IPS-NIHi7 (cell line): Measurements from ENCODE around the gene SH2B2.
"Not testable (repeated sequence)": the region's sequence is repeated elsewhere in the genome, so short reads cannot be mapped to it uniquely, and the experiment has no call there.

ENCODE experiments used
- DNase-seq: peaks from one replicate; pipeline ENCODE4 v3.0.0; 2012; ENCODE audit warnings: mixed read lengths; ENCODE audit errors: extremely low spot score

SH2B2 gene

DNA sequence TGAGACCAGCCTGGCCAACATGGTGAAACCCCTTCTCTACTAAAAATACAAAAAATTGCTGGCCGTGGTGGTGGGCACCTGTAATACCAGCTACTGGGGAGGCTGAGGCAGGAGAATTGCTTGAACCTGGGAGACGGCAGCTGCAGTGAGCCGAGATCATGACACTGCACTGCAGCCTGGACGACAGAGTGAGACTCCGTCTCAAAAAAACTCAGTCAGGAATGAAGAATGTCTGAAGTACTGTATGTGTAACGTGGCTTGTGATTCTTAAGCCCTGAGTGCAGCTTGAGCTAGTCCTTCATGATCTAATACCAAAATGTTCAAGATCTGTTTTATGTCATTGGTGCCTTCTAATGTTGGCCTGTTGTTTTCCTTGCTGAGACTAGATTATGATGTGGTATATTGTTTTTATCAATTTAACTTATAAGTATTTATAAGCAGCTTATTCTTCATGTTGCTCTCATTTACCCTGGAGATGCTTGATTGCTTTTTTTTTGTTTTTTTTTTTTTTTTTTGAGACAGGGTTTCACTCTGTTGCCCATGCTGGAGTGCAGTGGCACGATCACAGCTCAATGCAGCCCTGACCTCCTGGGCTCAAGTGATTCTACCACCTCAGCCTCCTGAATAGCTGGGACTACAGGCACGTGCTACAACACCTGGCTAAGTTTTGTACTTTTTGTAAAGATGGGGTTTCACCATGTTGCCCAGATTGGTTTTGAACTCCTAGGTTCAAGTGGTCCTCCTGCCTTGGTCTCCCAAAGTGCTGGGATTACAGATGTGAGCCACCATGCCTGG, 44.2 kb downstream of the SH2B2 start:
- DNase-seq: not testable (repeated sequence)

DNA sequence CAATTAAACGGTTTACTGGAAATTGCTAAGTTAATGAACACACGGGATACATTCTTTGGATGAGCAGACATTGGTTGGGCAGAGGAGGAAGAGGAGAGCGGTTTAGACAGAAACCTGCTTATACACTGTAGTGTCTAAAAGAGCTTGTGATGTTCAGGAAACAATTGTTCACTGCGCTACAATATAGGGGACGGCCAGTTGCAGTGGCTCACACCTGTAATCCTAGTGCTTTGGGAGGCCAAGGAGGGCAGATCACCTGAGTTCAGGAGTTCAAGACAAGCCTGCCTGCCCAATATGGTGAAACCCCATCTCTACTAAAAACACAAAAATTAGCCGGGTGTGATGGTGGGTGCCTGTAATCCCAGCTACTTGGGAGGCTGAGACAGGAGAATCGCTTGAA, 48.9 kb downstream of the SH2B2 start:
- not testable (repeated sequence) for DNase-seq

DNA sequence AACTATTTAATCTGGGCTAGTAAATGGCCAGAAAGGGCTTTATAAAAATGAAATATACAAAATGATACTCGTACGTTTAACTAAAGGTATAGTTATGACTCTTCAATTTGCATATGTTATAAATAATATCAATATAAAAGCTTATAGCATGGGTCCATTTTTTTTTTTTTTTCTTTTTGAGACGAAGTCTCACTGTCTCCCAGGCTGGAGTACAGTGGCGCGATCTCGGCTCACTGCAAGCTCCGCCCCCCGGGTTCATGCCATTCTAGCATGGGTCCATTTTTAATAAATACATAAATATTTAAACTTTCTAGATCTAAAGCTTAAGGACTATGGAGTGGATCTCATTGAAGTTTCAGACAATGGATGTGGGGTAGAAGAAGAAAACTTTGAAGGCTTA, 50.3 kb downstream of the SH2B2 start:
- not testable (repeated sequence) for DNase-seq

DNA sequence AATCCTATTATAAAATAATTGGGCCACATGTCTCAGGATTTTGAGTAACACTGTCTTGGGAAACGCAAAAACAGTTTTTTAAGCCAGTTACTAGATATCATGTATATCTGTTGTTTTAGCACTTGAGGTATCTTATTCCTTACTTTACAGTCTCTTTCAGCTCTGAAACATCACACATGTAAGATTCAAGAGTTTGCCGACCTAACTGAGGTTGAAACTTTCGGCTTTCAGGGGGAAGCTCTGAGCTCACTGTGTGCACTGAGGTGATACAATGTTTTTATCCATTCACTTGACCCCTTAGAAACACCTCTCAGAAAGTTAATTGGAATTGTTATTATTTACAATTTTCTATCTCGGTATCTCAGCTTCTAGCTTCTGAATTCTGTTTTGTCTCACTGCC, 50.8 kb downstream of the SH2B2 start:
- DNase-seq: not testable (repeated sequence)

DNA sequence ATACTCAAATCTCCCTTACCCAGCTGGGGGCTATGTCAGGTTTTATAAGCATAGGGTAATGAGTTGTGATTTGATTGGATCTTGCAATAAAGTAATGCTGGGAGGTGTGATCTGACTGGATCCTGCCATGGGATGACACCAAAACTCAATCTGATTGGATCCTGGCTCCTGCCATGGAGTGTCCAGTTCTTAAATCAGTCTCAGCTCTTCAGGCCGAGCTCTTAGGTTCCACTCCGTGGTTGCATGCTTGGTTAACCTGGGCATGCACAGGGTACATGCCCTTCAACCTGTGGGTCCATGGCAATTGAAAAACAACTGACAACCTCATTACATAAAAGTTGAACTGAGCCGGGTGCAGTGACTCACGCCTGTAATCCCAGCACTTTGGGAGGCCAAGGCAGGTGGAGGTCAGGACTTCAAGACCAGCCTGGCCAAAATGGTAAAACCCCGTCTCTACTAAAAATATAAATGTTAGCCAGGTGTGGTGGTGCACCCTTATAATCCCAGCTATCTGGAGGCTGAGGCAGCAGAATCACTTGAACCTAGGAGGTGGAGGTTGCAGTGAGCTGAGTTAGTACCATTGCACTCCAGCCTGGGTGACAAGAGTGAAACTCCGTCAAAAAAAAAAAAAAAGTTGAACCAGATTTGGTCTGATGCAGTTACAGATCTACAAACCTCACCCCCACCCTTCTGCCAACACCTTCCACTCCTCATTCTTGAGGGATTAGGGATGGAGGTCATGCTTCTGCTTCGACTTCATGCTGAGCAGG, 54.1 kb downstream of the SH2B2 start:
- not testable (repeated sequence) for DNase-seq

DNA sequence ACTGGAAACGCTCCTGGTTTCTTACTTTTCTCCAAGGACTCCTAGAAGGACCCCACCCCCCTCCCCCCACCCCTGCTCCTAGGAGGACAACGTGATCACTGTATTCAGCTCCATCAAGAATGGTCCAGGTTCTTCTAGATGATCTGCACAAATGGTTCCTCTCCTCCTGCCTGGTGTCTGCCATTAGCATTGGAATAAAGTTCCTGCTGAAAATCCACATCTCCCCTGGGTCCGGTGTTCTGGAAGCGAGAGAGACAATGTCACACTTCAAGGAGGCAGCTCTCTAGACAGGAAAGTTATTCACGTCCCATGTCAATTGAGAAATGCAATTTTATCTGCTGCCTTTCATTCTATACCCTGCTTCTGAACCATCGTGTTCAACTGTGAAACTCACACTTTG, 60.3 kb downstream of the SH2B2 start:
- not testable (repeated sequence) for DNase-seq

DNA sequence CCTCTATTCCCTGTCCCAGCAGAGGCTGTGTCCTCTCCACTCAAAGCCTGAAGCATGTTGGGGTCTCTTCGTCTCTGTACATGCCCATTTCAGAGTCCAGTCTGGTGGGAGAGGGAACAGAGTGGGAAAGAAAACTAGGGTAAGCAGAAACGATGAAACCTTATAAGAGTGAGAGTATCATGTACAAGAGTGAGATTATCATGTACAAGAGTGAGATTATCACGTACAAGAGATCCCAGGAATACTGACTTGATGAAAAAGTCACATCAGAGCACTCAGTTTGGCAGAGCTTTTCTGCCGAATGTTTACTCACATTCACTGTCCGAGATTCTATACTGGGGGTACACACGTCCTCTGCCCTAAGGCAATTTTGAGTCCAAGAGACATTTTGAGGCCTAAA, 69.7 kb downstream of the SH2B2 start, which contains the start of gene SPDYE6:
Gene SPDYE6 (minus strand): TSS at position 101 of the 400 bp plus-strand sequence. CDS start 421 bp downstream, outside the sequence.
- DNase-seq: not testable (repeated sequence)

DNA sequence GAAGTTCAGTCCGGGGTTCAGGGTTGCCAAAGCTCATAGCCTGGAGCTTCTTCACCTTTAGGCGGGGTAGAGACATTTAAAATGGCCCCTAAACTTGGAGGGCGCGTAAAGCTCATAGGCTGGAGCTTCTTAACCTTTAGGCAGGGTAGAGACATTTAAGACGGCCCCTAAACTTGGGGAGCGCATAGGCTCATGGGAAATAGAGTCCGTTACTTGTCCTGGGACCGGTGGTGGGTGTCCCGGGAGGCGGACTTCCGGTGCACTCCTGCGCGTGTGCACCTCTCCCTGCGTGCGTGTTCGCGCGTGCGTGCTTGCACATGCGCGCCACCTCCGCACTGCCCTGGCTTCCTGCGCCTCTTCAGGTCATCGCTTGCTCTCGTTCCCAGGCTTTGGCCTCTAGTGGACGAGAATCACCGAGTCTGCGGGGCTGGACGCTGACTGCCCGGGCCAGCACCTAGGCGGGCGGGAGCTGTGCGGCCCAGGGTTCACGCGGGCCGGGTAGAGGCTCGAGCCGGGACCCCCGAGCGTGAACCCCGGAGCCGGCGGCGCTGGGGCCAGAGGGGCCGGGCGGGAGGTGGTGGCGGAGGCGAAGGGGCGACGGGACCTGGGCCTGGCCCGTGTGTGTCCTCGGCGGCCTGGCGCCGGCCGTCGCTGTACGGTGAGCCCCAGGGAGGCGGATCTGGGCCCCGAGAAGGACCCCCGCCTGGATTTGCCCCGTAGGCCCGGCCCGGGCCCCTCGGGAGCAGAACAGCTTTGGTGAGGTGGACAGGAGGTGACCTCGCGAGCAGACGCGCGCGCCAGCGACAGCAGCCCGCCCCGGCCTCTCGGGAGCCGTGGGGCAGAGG, 77.1 kb downstream of the SH2B2 start:
- peak; percentile 78 for DNase-seq

GRCh38 chr7:102364394-102364886, 77.8 kb downstream of the SH2B2 start:
- not testable (repeated sequence) for DNase-seq

DNA sequence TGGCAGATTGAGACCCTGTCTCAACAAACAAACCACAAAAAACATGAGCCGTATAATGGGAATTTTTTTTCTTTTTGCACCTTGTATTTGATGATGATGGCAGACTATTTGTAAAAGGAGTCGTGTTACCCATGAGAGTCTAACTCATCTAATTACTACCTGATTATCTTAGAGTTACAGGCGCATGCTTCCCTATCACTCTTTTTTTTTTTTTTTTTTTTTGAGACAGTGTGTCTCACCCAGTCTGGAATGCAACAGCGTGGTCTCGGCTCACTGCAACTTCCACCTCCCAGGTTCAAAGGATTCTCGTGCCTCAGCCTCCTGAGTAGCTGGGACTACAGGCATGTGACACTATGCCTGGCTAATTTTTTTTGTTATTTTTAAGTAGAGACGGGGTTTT, 78.7 kb downstream of the SH2B2 start:
- not testable (repeated sequence) for DNase-seq

GRCh38 chr7:102370038-102370437, 83.4 kb downstream of the SH2B2 start:
- not testable (repeated sequence) for DNase-seq
